Fibroblast of peridontal ligament (primary cell): ENCODE results near the gene PIK3CB.
"Not testable (repeated sequence)": the region's sequence is repeated elsewhere in the genome, so short reads cannot be mapped to it uniquely, and the experiment has no call there.

Source experiments
- DNase-seq: peaks from one replicate; pipeline ENCODE4 v3.0.0-alpha.2; 2010; ENCODE audit errors: extremely low read depth

Gene PIK3CB

DNA sequence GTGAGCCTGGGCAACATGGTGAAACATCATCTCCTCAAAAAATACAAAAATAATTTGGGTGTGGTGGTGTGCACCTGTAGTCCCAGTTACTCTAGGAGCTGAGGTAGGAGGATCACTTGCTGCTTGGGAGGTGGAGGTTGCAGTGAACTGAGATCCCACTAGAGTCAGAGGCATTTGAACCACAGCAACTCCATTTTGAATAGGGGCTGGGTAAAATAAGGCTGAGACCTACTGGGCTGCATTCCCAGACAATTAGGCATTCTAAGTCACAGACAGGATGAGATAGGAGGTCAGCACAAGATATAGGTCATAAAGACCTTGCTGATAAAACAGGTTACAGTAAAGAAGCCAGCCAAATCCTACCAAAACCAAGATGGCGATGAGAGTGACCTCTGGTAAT is 12.1 kb upstream of the PIK3CB start:
- not testable (repeated sequence) for DNase-seq

GRCh38 chr3:138846262-138846791 is 11.6 kb upstream of the PIK3CB start:
- no peak for DNase-seq

GRCh38 chr3:138845771-138846173 is 11.0 kb upstream of the PIK3CB start:
- no peak for DNase-seq

GRCh38 chr3:138845181-138845601 is 10.5 kb upstream of the PIK3CB start:
- DNase-seq: no peak

GRCh38 chr3:138842483-138843188 is 7.9 kb upstream of the PIK3CB start:
- DNase-seq: no peak

GRCh38 chr3:138838385-138838784 is 3.7 kb upstream of the PIK3CB start:
- not testable (repeated sequence) for DNase-seq

DNA sequence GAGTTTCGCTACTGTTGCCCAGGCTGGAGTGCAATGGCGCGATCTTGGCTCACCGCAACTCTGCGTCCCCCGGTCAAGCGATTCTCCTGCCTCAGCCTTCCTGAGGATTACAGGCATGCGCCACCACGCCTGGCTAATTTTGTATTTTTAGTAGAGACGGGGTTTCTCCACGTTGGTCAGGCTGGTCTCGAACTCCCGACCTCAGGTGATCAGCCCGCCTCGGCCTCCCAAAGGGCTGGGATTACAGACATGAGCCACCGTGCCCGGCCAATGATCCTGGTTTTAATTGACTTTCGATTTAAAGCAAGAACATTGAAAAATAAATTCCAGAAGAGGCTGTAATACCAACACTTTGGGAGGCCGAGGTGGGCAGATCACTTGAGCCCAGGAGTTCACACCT is 1.1 kb upstream of the PIK3CB start:
- DNase-seq: not testable (repeated sequence)

DNA sequence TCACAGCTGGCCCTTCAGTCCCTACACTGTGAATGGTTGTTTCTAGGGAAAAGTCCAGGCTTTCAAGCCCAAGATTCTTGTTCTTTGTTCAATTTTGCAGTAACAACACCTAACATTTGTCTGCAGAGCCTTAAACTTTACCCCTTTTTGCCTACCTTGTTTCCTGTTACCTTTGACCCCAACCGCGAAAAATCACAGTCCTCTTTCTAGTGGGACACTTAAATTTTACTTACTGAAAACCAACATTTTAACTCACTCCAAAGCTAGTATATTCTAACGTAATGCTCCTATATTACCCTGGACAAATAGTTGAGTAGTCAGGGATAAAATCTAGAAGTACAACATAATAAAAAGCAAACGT is 649 bp upstream of the PIK3CB start:
- DNase-seq: no peak

DNA sequence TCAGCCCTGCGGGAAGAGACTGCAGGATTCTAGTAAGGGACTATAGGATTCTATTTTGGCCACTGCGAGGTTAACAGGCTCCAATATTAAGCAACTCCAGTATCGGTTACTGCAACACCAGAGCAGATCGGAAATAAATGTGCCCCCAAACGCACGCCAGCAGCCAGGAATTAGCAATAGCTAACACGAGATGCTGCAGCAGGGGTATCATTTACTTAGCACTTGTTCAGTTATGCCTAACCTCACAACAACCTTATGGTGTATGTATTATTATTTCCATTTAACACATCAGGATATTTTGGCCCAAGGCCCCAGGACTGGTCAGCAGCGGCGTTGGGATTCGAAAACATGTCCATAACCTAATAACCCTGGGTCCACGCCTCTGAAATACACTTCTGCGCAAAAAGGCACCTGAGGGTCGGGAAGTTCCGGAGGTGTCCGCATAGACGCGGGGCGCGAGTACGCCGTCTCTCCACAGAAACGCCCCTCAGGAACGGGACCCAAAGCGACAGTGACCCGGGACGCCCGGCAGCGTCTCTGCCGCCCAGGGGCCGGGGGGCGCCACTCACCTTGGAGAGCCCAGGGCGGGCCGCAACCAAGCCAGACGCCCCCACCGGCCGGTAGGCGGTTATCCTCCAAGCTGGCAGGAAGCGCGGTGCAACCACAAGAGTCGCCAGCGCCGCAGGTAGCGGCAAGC is 681 bp downstream of the PIK3CB start:
- DNase-seq: peak; percentile 65

DNA sequence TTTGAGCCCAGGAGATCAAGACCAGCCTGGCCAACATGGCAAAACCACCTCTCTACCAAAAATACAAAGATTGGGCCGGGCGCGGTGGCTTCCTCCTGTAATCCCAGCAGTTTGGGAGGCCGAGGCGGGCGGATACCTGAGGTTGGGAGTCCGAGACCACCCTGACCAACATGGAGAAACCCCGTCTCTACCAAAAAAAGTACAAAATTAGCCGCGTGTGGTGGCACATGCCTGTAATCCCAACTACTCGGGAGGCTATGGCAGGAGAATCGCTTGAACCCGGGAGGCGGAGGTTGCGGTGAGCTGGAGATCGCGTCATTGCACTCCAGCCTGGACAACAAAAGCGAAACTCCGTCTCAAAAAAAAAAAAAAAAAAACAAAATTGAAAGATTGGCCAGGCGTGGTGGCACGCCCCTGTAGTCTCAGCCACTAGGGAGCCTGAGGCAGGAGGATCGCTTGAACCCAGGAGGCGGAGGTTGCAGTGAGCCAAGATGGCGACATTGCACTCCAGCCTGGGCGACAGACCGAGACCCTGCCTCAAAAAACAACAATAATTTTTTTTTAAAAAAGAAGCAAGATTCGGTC is 2.2 kb downstream of the PIK3CB start:
- not testable (repeated sequence) for DNase-seq

DNA sequence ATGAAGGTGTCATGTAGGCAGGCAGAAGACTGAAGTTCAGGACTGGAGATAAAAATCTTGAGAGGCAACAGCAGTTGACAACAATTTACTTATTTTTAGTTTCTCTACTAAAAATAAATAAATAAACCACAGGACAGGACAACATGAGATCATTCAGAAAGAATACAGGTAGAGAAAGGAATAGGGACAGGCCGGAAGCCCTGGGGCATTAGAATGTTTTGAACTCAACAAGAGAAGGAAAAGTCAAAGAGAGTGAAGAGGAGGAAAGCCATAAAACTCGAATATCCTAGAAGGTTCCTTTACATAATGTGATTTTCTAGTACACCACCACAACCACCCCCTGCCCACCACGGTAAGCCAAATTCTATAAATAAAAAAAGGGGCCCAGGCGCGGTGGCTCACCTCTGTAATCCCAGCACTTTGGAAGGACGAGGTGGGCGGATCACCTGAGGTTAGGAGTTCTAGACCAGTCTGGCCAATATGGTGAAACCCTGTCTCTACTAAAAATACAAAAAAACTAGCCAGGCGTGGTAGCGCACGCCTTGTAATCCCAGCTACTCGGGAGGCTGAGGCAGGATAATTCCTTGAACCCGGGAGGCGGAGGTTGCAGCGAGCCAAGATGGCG is 4.7 kb downstream of the PIK3CB start:
- no peak for DNase-seq

DNA sequence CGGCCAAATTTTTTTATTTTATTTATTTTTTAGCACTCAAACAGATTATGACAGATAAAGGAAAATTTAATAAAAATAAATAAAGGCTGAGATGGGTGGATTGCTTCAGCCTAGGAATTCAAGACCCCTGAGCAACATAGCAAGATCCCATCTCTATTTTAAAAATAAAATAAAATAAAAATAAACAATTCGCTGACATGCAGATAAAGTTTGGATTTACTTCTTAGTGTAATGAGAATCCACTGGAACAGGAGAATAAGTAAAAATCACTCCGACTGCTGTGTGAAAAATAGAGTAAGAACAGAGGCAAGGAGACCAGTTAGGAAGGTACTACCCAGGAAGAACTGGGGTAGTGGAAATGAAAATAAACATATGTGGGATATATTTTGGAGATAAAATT is 5.6 kb downstream of the PIK3CB start:
- DNase-seq: no peak

GRCh38 chr3:138827222-138827621 is 7.5 kb downstream of the PIK3CB start:
- no peak for DNase-seq

DNA sequence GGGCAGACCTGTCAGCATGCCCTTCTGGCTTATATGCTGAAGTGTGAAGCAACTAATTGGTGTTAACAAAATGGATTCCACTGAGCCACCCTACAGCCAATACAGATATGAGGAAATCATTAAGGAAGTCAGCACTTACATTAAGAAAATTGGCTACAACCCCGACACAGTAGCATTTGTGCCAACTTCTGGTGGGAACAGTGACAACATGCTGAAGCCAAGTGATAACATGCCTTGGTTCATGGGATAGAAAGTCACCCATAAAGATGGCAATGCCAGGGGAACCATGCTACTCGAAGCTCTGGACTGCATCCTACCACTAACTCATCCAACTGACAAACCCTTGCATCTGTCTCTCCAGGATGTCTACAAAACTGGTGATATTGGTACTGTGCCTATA is 9.4 kb downstream of the PIK3CB start:
- DNase-seq: no peak

- no peak for DNase-seq
These were observed 10.6 kb downstream of the PIK3CB start for GRCh38 chr3:138824114-138824506.

DNA sequence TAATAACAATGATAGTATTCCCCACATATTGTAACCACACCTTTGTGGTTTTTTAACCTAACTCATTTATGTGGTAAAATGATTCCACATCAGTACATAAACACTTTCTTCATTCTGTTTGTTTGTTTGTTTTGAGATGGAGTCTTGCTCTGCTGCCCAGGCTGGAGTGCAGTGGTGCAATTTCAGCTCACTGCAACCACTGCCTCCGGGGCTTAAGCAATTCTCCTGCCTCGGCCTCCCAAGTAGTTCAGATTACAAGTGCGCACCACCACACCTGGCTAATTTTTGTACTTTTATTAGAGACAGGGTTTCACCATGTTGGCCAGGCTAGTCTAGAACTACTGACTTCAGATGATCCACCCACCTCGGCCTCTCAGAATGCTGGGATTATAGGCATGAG is 14.3 kb downstream of the PIK3CB start:
- not testable (repeated sequence) for DNase-seq

DNA sequence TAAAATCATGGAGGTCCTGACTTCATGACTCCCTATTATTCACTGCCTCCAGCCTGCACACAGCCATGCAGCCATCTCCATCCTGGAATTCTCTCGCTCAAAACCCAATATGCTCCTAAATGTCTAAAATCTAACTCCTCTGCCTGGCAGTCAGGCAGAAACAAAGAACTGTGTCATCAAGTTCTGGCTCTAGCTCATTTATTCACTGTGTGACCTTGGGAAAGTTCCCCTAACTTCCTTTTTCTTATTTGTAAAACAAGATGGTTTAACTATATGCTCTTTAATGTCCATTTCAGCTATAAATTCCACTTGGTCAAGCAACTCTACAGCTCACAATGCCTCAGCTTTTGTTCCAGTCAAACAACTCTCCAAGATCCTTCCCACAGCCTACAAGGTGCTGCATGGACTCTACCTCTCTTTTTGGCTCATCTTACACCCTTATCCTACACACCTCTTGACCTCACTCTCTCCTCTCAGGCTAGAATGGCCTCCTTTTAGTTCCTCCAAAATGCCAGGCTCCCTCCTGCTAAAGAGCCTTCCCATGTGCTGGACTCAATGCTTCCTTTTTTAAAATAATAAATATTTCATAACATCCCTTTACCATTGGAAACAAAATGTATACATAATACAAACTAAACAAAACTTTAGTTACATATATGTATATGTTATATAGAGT is 16.4 kb downstream of the PIK3CB start:
- DNase-seq: no peak

DNA sequence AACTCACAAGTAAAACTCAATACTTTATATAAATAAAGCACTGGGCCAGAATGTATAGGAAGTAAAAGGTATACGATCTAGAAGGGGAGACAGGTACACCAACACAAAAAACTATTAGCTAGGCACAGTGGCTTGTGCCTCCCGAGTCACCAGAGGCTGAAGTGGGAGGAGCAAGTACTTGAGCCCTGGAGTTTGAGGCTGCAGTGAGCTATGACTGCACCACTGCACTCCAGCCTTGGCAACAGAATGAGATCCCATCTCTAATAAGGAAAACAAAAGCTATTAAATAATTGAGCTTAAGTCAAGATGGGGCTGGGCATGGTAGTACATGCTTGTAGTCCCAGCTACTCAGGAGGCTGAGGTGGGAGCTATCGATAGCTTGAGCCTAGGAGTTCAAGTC is 17.0 kb downstream of the PIK3CB start:
- no peak for DNase-seq

DNA sequence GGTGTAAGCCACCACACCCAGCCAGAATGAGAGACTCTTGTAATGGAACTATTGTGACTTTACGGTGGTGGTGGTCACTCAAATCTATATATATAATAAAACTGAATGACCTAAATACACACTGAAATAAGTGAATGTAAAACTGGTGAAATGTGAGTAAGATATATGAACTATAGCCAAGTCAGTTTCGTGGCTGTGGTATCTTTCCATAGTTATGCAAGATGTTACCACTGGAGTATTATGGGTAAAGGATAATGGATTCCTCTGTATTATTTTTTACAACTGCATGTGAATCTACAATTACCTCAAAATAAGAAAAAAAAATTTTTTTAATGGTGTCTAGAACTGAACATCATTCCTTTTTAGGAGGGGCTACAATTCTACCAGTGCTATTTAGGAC is 21.9 kb downstream of the PIK3CB start:
- DNase-seq: peak; percentile 64

DNA sequence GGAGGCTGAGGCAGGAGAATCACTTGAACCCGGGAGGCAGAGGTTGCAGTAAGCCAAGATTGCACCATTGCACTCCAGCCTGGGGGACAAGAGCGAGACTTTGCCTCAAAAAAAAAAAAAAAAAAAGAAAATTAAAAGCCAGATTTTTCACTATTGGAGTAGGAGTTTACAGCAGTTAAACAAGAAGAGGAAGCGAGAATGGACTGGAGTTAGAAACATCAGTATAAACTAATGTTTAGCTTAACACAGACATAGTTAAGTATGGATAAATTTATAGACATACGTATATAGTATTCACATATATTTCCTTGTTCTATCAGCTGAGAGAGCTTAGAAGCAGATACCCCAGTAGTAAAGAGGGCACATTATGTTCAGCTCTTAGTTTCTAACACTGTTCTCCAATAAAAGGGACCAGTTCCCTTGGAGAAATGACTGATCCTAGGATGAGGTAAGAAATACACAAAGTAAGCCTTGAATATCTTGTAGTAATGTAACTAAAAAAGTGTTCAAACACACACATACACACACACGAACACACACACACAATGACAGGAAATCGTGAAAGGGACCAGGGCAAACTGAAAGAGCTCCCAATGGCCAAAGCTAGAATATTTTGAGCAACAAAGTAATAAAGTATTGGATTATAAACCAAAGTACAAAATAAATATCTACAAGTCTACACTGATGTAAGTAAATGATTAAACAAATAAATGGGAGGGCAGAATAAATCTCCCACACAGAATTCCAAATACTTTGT is 25.1 kb downstream of the PIK3CB start:
- no peak for DNase-seq
